Neural progenitor cell (in vitro differentiated cells): ENCODE results near the gene SMLR1.

Experiments used
- EZH2 ChIP-seq: fragments of 200-600 bp; sonication (generic); IDR thresholded peaks from 2 replicates; pipeline ENCODE4 v1.6.1; 2017; ENCODE audit warnings: antibody characterized with exemption, mild to moderate bottlenecking, moderate library complexity
- EZH2phosphoT487 ChIP-seq: fragments of 200-600 bp; sonication (generic); IDR thresholded peaks from 2 replicates; pipeline ENCODE4 v1.6.1; 2017; ENCODE audit warnings: antibody characterized with exemption
- TF ChIP-seq, protein P1 (sequence below): fragments of 200-600 bp; sonication (generic); IDR thresholded peaks from 2 replicates; pipeline ENCODE4 v1.5.1; 2017; ENCODE audit warnings: antibody characterized with exemption, mild to moderate bottlenecking

DNA sequence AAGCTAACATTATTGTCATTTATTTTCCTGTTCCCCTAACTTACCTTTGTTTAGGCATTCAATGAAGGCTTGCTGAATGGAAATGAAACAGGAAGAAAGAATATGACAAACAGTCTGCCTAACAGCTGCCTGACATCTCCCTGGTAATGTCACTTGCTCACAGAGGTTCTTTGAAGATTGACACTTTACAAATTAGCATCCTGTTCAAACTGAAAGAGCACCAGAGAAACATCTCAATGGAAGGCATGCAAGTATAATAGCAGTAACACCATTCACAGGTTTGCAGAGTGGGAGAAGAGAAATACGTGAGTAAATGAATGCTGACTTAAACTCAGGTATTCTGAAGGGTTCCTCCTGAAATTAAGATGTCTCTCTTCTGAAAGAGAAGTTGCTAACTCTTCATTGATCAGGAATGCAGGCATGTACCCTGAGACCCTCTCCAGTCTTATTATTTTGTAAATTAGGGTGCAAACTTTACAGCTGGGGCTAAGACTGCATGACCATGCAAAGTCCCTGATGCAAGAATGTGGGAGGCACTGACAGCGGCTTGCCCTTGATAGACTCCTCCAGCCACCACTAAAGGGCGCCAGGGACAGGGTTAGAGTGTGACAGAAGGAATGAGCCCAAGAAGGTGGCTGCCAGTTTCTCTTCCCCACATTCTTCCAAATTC is 1.3 kb upstream of the SMLR1 start:
- TF ChIP-seq, protein P1, sequence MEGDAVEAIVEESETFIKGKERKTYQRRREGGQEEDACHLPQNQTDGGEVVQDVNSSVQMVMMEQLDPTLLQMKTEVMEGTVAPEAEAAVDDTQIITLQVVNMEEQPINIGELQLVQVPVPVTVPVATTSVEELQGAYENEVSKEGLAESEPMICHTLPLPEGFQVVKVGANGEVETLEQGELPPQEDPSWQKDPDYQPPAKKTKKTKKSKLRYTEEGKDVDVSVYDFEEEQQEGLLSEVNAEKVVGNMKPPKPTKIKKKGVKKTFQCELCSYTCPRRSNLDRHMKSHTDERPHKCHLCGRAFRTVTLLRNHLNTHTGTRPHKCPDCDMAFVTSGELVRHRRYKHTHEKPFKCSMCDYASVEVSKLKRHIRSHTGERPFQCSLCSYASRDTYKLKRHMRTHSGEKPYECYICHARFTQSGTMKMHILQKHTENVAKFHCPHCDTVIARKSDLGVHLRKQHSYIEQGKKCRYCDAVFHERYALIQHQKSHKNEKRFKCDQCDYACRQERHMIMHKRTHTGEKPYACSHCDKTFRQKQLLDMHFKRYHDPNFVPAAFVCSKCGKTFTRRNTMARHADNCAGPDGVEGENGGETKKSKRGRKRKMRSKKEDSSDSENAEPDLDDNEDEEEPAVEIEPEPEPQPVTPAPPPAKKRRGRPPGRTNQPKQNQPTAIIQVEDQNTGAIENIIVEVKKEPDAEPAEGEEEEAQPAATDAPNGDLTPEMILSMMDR: no peak
- TF ChIP-seq EZH2phosphoT487: no peak
- TF ChIP-seq EZH2: no peak
